Nucleus accumbens (tissue), 56 donors: ENCODE measurements around the gene SERGEF.

Experiments used
- DNase-seq, 56 donors: peaks; one replicate each; lab custom pipeline; 2025; lab: John Stamatoyannopoulos, UW

SERGEF gene

GRCh38 chr11:17794981-17795380 is 217.9 kb downstream of the SERGEF start:
- no peak for DNase-seq

GRCh38 chr11:17793642-17794170 is 219.1 kb downstream of the SERGEF start:
- no peak for DNase-seq

GRCh38 chr11:17792161-17792560 is 220.7 kb downstream of the SERGEF start:
- no peak for DNase-seq

GRCh38 chr11:17791144-17791543 is 221.7 kb downstream of the SERGEF start:
- no peak for DNase-seq

- no peak for DNase-seq
These were observed 222.4 kb downstream of the SERGEF start for GRCh38 chr11:17790453-17790852.

GRCh38 chr11:17788084-17788483 is 224.8 kb downstream of the SERGEF start:
- no peak for DNase-seq

GRCh38 chr11:17786824-17787525 is 225.9 kb downstream of the SERGEF start:
- no peak for DNase-seq

GRCh38 chr11:17783878-17784277 is 229.0 kb downstream of the SERGEF start:
- no peak for DNase-seq

- no peak for DNase-seq
These were observed 230.1 kb downstream of the SERGEF start for GRCh38 chr11:17782603-17783337.

GRCh38 chr11:17782145-17782544 is 230.7 kb downstream of the SERGEF start:
- DNase-seq, result no peak

- DNase-seq, result no peak
These were observed 231.2 kb downstream of the SERGEF start for GRCh38 chr11:17781626-17782025.

GRCh38 chr11:17781221-17781620 is 231.6 kb downstream of the SERGEF start:
- DNase-seq, result peak in 8 of 56 donors; percentile 10 to 60 (median 30)

GRCh38 chr11:17780668-17781067 is 232.2 kb downstream of the SERGEF start:
- DNase-seq, result no peak

- no peak for DNase-seq
These were observed 232.8 kb downstream of the SERGEF start for GRCh38 chr11:17779861-17780594.

GRCh38 chr11:17778956-17779860 is 233.6 kb downstream of the SERGEF start:
- no peak for DNase-seq

GRCh38 chr11:17778352-17778751 is 234.5 kb downstream of the SERGEF start:
- no peak for DNase-seq

- no peak for DNase-seq
These were observed 235.1 kb downstream of the SERGEF start for GRCh38 chr11:17777738-17778091.

GRCh38 chr11:17777086-17777737 is 235.6 kb downstream of the SERGEF start:
- no peak for DNase-seq

- DNase-seq, result no peak
These were observed 236.5 kb downstream of the SERGEF start for GRCh38 chr11:17776212-17776875.
